Stimulated activated CD4-positive, alpha-beta T cell treated with anti-CD3 and anti-CD28 coated beads, Interleukin-2, amount 100 ng/mL, for 48 hours (primary cell): ENCODE data around the gene IGSF9B.

ENCODE experiments used
- DNase-seq, 2 donors: peaks; one replicate each; pipeline ENCODE4 v3.0.0-alpha.2; 2020

Gene IGSF9B

DNA sequence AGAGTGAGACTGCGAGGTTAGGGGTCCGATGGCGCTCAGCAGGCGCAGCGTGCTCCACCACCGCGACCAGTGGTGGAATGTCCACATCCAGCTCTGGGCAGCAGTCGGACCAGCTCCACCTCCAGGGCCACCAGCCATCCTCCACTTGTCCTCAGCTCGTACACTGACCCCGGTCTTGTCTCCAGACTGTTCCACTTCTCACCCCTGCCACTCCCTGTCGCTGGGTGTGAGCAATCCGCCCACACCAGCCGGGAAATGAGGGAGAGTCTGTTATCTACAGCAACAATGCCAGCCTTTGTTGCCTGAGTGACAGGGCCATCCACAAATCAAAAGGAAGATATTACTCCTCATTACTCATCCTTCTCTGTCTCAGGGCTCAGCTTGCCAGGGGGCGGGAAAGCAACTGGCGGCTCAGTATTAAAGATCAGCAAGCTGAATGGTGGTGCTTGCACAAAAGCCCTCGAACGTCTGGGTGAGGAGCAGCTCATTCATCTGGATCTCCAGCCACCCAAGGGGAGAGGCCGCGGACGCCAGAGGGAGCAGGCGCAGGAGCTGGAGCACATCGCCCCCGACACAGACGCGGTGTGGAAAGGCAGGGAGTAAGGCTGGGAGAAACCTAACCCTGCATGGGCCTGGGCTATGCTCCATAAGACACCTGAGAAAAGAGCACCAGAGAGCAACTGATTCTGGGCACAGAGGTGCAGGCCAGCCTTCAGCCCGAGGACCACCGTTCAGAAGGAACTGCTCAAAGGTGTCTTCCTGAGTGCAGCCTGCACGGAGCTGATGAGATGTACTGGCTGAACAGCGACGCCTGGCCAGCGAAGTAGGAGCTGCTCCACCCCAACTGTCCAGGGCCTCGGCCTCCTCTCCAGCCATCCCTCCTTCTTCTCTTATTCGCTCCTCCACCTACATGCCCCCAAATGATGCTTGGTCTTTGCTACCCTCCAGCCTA is 21.9 kb downstream of the IGSF9B start:
- DNase-seq = no peak

DNA sequence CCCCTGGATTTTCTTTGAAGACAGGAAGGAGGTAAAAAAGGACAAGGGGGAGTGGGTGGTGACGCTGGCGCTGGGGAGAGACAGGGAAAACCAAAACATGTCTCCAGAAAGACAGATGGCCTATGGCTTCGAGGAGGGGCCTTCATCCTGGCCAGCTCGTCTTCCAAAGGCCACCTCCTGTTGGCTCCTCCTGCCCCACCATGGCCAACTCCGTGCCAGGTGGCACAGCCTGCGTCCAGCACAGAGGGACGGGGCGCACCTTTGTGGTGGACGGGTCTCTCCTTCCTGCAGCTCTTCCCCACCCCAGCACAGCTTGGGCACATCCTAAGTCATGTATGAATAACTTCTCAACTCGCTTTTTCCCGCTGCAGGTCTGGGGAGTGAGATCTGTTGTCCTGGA is 22.7 kb downstream of the IGSF9B start:
- no peak for DNase-seq

DNA sequence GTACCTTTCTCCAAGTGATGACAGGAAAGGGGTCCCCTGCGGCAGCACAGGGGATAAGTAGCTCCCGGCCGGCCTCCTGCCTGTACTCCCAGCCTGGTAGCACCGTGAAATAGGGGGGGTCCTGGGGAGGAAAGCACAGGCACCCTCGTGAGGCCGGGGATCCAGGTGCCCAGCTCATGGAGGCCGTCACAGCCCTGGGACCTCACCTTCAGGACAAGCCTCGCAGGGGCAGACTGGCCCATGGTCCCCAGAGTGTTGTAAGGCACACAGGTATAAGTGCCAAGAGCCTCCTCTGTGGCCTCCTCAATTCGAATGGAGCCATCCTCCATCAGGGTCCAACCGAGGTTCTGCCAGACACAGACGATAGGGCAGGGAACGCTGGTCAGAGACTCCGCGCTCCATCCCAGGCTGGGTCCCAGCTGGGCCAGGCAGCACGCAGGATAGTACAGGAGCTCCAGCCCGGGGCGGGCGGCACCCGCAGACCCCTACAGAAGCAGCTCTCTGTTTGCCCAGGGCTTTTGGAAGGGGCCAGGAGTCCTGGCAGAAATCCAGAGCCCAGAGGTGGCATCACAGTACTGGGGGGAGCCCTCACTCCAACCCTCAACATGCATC is 25.2 kb downstream of the IGSF9B start:
- DNase-seq = no peak

DNA sequence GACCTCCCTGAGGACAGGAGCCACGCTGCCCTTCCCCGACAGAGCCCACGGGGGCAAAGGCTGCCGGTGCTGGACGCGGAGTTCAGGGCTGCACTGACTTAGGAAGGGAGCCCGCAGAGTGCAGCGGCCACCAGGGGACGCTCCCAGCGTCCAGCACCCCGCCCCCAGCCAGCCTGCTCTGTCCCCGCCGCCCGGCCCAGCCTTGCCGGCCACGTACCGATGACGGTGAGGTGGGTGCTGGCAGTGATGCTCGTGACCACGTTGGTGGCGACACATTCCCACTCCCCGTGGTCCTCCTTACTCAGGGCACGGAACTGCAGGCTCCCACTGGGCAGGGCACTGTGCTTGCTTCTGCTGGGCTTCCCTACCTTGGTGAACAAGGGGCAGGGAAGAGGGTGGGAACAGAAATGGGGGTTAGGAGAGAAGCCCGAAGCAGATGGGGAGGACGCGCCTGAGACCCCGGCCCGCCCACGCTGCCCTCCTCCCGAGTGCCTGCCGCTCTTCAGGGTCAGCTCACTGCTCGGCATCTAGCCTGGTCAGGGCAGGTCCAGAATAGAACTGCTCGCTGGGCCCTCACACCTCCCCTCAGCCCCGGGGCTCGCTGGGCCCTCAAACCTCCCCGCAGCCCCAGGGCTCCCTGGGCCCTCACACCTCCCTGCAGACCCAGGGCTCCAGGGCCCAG is 25.9 kb downstream of the IGSF9B start:
- DNase-seq = no peak

DNA sequence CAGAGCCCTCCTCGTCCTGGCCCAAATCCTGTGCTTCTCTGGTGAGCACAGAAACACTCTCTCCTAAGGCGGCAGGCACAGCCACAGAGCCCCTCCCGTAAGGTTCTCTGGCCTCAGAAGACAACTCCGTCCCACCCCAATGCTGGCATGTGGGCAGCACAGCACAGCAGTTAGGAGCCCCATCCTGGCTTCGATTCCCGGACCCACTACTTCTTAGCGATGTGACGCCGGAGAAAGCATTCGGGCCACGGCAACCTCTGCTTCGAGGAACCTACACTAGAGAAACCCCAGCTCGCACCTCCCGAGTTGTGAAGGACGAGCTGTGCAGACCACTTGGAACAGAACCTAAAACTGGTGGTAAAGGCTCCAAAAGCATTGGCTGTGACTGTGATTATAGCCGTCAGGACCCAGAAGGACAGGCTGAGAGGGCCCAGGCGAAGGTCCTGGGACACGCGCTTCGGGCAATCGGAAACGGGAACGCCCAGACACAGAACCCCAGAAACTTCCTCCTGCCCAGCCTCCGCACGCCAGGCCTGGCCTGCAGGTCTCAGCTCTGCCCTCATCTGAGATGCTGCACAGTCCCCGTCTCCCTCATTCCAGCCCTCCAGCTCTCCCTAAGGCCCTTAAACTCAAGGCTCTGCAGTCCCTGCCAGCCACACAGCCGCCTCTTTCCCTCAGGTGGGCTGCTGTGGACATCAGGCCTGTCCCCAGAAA is 26.6 kb downstream of the IGSF9B start:
- no peak for DNase-seq

DNA sequence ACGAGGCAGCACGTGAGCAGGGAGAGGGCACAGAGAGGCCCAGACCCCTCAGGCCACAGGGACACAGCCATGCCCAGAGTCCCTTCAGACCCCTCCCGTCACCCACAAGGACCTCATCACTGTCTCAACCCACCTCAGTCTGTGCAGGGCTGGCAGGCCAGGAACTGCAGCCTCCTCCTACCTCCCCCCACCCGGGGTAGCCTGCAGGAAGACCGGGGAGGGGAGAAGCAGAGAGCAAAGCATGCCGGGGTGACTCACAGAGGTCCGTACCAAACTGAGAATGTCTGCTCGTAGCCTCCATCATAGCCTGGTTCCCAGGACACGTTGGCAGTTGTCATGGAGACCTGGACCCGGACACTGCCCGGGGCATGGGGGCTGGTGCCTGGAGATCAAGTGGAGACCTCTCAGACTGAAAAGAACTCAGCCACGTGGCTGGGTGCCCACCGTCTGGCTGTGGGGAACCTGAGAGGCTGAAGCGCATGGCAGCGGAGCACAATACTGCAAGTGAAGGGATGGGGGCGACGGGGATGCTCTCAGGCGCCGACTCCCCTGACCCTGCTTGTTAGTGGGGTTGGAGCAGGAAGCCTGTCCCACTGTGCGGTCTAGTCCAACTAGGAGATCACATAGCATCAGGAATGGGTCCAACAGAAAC is 27.2 kb downstream of the IGSF9B start:
- DNase-seq = no peak

DNA sequence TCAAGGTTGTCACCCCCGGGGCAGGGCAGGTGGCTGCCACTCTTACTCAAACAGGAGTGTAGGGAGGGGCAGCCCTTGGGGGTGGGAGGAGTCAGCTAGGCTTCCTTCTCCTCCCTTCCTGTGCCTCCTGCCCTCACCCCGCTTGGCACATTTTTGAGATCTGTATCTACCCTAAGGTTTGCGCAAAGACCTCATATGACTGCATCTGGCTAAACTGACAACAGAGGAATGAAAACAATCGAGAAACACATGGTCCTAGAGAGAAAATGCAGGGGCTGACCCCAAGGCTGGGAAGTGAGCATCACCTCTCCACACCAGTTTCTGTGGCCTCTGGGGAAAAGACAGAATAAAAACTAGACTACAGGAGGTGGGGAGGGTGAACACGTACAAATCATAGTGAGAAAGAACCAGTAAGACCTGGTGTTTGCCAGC is 28.1 kb downstream of the IGSF9B start:
- peak; percentile 53 to 54 for DNase-seq

DNA sequence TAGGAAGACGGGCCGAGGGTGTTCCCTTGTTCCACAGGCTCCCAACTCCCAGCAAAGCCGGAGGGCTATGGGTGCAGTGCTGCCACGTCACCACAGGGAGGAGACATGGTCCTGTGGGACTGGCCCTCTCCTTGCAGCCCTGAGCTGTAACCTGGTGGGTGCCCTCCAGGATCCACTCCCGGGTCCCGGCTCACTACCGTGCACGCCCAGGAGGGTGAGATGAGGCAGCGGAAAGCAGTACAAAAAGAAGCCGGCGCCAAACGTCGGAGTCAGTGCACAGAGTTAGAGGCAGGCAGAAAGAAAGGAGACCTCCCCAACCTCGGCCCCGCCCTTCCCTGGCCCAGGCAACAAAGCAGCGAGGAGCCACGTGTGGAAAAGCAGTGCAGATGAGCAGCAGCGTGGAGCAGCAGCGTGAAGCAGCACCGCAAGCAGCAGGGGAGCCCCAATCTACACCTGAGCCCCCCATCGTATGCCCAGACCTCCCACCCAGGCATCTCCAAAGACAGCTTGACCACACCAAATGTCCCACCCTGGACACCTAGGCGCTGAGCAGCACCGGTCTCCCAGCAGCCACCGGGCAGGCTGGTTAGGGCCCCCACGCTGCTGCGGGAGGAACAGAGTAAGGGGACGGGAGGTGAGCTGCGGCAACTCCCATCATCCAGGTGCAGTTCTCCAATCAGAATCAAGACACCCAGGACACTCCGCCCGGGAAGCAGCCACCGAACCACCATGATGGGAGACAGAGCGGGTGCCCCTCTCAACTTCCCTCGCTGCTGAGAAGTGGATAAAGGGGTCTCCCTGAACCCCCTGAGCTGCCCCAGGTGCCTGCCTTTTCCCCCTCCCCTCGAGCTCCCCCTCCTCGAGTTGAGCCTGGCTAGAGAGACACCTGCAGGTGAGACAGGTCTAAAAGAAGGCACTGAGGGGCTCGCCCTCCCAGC is 28.8 kb downstream of the IGSF9B start:
- DNase-seq = peak; percentile 64 to 65

DNA sequence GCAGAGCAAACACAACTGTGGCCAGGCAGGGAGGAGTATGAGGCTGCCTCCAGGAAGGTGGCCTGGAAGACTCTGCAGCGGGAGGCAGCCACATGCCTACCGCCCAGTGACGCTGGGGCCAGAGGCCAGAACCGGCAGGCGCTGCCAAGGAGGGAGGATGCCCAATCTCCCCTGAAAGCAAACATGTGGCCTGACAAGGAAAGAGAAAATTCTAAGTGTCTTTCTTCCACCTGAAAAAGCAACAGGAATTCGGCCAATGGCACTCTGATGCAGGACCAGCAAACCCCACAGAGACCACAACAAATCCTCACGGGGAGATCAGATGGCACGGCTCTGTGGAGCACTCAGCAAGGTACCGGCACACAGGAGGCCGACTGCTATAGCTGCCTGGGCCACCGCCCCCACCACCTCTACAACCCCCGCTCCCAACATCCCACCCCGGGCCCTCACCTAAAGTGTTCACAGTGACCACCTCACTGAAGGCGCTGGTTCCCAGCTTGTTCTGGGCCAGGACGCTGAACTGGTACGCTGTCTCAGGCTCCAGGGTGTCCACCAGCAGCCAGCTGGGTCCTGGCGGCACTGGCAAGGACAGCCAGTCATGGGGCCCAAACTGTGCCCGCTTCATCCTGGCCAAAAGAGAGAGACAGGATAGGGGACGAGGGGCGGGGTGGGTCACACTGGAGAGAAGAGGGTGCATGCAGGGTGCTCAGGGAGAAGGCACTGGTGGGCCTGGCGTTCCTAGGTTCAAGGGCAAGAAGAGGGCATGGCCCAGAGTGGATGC is 30.1 kb downstream of the IGSF9B start:
- DNase-seq = no peak

DNA sequence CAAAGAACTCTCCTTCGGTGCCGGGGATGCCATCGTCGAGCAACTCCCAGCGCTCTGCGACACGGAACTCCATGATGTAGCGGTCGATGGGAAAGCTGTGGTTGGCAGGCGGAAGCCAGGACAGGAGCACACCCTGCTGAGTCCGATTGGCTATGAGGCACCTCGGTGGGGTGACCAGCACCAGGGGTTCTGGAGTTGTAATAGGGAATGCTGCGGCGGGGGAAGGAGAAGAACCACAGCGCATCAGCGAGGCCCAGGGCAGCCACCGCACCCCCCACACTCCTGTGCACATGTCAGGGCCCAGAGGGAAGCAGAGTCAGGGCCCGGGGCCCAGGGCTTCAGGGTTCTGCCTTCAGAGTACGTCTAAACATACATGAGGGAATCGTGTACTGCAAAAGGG is 31.0 kb downstream of the IGSF9B start:
- DNase-seq = no peak

DNA sequence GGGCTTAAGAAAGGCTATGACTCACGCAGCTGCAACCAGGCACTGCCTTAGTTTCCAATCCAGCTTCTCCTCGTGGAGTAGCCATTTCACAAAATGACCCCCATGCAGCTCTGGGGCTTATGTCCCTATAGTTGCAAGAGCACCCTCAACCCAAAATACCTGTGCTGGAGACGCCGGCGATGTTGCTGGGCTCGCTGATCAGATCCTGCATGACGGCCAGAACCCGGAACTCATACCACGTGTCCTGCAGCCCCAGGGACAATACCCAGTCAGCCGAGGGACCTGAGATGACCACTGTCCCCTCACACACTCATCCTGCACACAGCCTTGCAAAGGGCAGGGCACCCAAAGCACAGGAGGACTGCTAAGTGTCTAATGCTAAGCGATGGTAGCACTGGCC is 32.1 kb downstream of the IGSF9B start:
- DNase-seq = no peak

DNA sequence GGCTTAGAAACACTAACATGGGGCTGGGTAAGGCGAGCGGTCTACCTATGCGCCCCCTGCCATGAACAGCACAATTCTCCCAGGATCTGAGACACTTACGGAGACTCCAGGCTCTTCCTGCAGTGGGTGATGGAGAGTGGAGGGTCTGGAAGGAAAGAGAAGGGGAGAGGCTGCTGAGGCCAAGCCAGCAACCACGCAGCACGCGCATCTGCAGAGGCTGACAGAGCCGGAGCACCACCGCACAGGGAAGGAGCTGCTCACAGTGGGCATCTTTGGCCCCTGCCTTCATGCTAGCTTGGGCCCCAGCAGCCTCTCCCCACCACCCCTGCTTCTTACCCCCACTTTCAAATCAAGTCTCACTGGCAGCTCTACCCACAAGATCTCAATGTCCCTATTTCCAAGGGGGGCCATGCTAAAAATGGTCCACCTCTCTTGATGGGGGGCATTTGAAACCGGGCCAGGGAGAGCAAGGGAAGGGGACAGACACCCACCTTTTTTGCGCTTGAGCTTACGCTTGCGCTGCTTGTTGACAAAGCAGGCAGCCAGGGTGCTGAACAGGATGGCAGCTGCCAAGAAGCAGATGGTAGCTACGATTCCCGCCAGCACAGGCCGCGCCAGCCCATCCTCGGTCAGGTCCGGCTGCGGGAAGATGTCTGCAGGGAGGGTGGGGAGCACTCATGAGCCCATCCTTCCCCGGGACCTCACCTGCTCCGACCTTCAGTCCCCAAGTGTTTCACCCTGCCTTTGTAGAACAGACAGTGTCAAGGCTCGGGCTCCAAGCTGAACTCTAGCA is 34.5 kb downstream of the IGSF9B start:
- DNase-seq = no peak

DNA sequence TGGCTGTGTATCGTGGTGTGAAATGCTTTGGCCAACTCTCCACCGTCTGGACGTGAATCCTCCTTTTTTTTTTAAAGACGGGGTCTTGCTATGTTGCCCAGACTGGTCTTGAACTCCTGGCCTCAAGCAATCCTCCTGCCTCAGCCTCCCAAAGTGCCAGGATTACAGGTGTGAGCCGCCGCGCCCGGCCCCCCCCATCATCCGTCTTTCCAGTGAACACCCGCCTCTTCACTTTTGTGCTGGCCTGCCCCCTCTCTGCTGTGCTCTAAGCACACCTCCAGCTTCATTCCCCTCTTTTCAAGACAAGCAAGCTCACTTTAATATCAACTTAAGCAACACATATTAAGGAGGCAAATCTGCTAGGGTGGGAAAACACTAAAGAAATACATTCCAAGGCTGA is 35.3 kb downstream of the IGSF9B start:
- no peak for DNase-seq

DNA sequence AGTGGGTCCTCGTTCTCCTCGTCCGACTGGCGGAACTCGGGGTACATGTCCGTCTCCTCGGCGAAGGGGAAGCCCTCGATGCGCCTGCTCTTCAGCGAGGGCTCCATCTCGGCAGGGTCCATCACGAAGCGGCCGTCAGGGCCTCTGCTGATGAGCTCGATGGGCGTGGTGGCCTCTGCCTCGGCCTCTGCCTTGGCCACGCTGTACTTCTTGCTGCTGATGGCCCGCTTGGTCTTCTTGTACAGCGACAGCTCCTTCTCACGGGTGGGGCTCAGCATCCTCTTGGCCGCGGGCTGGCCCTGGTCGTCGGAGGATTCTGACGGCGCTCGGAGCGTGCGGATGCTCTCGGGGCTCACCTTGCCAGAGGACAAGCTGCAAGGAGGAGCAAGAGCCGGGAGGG is 35.7 kb downstream of the IGSF9B start:
- no peak for DNase-seq

DNA sequence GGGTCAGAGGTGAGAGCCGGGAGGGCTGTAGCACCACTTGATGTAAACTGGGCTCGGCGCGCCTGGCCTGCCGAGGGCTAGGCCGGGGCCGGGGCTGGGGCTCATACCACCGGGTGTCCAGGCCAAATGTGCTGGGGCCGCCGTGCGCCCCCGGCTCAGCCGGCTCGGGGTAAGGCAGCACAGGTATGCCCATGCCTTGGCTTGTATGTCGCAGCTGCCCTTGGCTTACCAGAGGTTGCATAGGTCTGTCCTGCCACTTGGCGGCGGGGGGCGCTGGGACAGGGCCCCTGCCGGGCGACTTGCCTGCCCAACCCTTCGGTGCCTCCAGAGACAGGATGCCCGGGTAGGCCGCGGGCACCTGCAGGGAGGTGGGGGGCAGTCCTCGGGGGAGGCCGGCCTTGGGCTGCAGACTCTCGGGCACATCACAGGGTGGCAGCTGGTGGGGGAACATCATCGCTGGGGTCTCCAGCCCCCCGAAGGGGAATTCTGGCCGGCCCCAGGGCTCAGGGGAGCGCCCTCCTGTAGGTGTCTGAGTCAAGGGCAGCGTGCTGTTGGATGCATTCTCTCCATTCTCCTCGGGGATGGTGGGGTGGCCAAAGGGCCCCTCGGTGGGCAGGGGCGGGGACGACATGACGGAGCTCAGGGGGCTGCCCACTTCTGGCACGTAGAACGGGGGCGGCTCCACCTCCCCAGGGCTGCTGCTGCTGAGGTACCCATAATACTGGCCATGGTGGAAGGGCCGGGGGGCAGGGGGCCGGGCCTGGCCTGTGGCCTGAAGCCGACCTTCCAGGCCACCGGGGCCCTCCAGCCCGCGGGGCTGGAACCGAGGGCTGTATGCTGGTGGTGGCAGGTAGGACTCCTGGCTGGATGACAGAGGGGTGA is 36.4 kb downstream of the IGSF9B start:
- no peak for DNase-seq

DNA sequence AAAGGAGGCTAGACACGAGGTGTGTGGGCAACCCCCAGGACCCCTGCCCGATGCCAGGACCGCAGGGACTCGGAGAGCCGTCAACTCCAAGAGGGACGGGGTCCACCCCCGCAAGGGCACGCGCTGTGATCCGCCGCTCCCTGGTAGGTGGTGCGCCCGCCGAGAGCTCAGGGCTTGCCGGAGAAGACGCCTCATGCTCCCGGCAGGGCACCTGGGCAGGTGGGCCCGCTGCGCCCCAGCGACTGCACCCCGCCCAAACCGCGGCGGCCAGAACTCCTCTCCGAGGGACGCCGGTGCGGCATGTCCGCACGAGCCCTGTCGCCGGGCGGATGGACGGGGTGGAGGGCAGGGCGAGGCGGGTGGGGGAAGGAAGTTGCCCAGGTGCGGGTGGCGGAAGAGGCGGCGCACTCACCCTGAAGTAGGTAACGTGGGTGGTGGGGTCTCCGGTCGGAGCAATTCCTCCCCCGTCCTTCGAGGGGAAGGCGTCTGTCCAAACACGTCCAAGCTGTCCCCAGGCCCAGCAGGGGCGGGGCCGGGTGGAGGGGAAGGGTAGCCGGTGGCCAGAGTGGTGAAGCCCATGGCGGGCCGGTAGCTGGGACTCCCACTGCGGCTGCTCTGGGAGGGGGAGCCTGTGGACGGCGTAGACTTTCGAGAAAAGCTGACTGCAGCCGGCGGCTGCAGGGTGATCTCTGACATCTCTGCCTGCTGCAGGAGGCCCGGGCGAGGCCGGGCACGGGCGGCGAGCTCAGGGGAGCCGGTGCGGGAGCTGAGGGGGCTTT is 37.2 kb downstream of the IGSF9B start:
- DNase-seq = no peak

DNA sequence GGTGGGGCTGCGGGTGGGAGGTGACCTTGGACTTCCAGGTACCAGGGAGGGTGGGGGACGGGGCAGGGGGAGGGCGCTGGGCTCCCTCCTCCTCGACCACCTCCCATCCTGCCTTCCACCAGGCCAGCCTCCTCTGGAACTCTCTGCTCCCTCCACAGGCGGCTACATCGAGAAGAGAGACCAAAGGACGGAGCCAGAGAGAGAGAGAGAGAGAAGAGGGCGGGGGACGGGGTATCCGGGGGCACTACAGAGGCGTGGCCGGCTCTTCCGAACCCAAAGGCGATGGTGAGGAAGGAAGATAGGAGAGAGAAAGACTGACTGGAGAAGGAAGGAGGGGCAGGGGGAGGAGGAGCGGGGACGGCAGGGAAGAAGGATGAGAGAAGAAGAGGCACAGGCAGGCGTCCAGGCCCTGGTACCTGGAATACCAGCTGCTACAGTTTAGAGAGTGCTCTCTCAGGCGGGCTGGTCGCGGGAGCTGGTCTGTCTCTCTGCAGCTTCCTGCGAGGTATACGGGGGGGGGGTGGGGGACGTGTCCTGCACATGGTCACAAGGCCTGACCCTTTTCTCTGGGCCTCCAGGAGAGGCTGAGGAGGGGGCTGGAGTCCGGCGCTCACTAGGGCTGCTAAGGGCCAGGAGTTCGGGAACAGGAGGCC is 38.0 kb downstream of the IGSF9B start:
- no peak for DNase-seq
